Measurements from ENCODE around the gene ENTPD5. TPM values are rescaled to one million over a fixed set of nuclear protein-coding genes. Genes with fewer than 3 reads are reported as not detected.

The ENTPD5 gene
- polyA plus RNA-seq, 1 of the 3 experiments (the other 2 are of a cell fraction) = 5.5 TPM

- H3K27me3 ChIP-seq (ENCODE audit: insufficient read depth) = no peaks in the 10 kb centered on the region
- H4K20me1 ChIP-seq (ENCODE audit: insufficient read depth) = no peaks in the 10 kb centered on the region
- no peak overlapping the region for H3K4me3 ChIP-seq (ENCODE audit: low read depth in 2 of 2, low read length in 1 of 2)
- TF ChIP-seq MXI1 (IDR thresholded peaks at IDR 0.05; ENCODE audit: low read depth, low read length) (no peak), ZBTB33 (IDR thresholded peaks at IDR 0.05; ENCODE audit: borderline replicate concordance, low read depth) (no peak), MEF2A (IDR thresholded peaks at IDR 0.05; ENCODE audit: borderline replicate concordance, low read depth) (no peak), ELF1 (IDR thresholded peaks at IDR 0.05) (no peak), FOXJ3 (CRISPR knock-in tag; IDR thresholded peaks at IDR 0.05) (no peak), POLR2AphosphoS5 (IDR thresholded peaks at IDR 0.05; ENCODE audit: low read depth, low read length) (no peak), TAF1 (IDR thresholded peaks at IDR 0.05; ENCODE audit: borderline replicate concordance, low read depth, low read length) (no peak), EZH2phosphoT487 (IDR thresholded peaks at IDR 0.05; ENCODE audit: borderline replicate concordance, low read depth) (no peak), MAX (IDR thresholded peaks at IDR 0.05; ENCODE audit: low read depth) (no peak)
- no peaks in the 10 kb centered on the region for H3K79me2 ChIP-seq (ENCODE audit: insufficient read depth)
- H3K4me1 ChIP-seq (ENCODE audit: control insufficient read depth in 1 of 2, insufficient read depth in 2 of 2, low read depth in 1 of 2, low read length in 1 of 2) = no peaks in the 10 kb centered on the region
- H3F3A ChIP-seq (replicated peaks; ENCODE audit: insufficient read depth) = no peaks in the 10 kb centered on the region
- H2AFZ ChIP-seq (ENCODE audit: low read depth) = no peak overlapping the region
- H3K9ac ChIP-seq = no peak overlapping the region
- WGBS (ENCODE audit: low lambda C conversion rate) = 87% methylated on average over 7 of the region's 7 CpGs
- no peak overlapping the region for H3K4me2 ChIP-seq
- no peaks in the 10 kb centered on the region for H3K9me3 ChIP-seq
- peaks cover 0 to 3% of the 10 kb centered on the region in 2 experiments for H3K36me3 ChIP-seq (replicated peaks in 1 of 2; ENCODE audit: control insufficient read depth in 1 of 2, insufficient read depth in 2 of 2, low read length in 1 of 2)
- ChIA-PET POLR2A (no interaction called here), CTCF (interaction anchor here (0.6 kb wide), 1 partner anchor 270 kb away, joined by 3 read pairs; no protein-coding TSS in a partner anchor)
- no peak for DNase-seq
- no peak overlapping the region for H3K27ac ChIP-seq (ENCODE audit: low read depth in 2 of 2, low read length in 1 of 2)
- no peaks in the 10 kb centered on the region for H3K9me2 ChIP-seq
Measured at GRCh38 chr14:73997944-73998447, 21.1 kb downstream of the ENTPD5 start.

- Histone ChIP-seq H3K4me2 (no peak overlapping the region), H3K36me3 (replicated peaks in 1 of 2; ENCODE audit: control insufficient read depth in 1 of 2, insufficient read depth in 2 of 2, low read length in 1 of 2) (peaks cover 0 to 3% of the 10 kb centered on the region in 2 experiments), H3K79me2 (ENCODE audit: insufficient read depth) (no peaks in the 10 kb centered on the region), H3F3A (replicated peaks; ENCODE audit: insufficient read depth) (no peaks in the 10 kb centered on the region), H4K20me1 (ENCODE audit: insufficient read depth) (no peaks in the 10 kb centered on the region), H3K27me3 (ENCODE audit: insufficient read depth) (no peaks in the 10 kb centered on the region), H3K27ac (ENCODE audit: low read depth in 2 of 2, low read length in 1 of 2) (no peak overlapping the region), H3K9me3 (no peaks in the 10 kb centered on the region), H3K4me3 (ENCODE audit: low read depth in 2 of 2, low read length in 1 of 2) (no peak overlapping the region), H3K9ac (no peak overlapping the region), H3K9me2 (no peaks in the 10 kb centered on the region), H2AFZ (ENCODE audit: low read depth) (no peak overlapping the region), H3K4me1 (ENCODE audit: control insufficient read depth in 1 of 2, insufficient read depth in 2 of 2, low read depth in 1 of 2, low read length in 1 of 2) (no peaks in the 10 kb centered on the region)
- DNase-seq = no peak
- 82% methylated on average over 1 of the region's 1 CpG for WGBS (ENCODE audit: low lambda C conversion rate)
- ChIA-PET POLR2A (no interaction called here), CTCF (no interaction called here)
- no peak for TF ChIP-seq FOSL2 (IDR thresholded peaks at IDR 0.05; ENCODE audit: borderline replicate concordance, low read depth)
- no peak for TF ChIP-seq REST (IDR thresholded peaks at IDR 0.05; ENCODE audit: low read depth, low read length)
- TF ChIP-seq NFIC (IDR thresholded peaks at IDR 0.05; ENCODE audit: borderline replicate concordance) = no peak
- no peak for TF ChIP-seq POLR2AphosphoS5 (IDR thresholded peaks at IDR 0.05; ENCODE audit: low read depth, low read length)
- TF ChIP-seq PBX3 (IDR thresholded peaks at IDR 0.05) = no peak
- TF ChIP-seq CTCF (IDR thresholded peaks at IDR 0.05) = no peak
- no peak for TF ChIP-seq SIN3A (IDR thresholded peaks at IDR 0.05; ENCODE audit: borderline replicate concordance, low read depth, low read length)
Measured at GRCh38 chr14:73997108-73997943, 21.8 kb downstream of the ENTPD5 start.
